Liver (tissue), 3 donors: ENCODE results near the gene B9D2.

Experiments
- CTCF ChIP-seq: fragments of 150-350 bp; IDR thresholded peaks from 2 replicates; pipeline ENCODE4 v1.5.1; 2017; ENCODE audit warnings: improper control_type of control experiment, low read depth, low read length; ENCODE audit not compliant: missing input control
- EGR1 ChIP-seq, 2 donors: IDR thresholded peaks; 2 replicates each; pipeline ENCODE4 v1.6.1; 2016 to 2018; ENCODE audit warnings: antibody characterized with exemption in 2 of 2, low read depth in 2 of 2
- GABPA ChIP-seq, 2 donors: IDR thresholded peaks in 1 of 2; conservative IDR thresholded peaks in 1 of 2; 2 replicates each; pipeline ENCODE4 v1.6.1; 2016; ENCODE audit warnings: antibody characterized with exemption in 2 of 2, mild to moderate bottlenecking in 1 of 2, moderate library complexity in 1 of 2
- HNF4G ChIP-seq: IDR thresholded peaks from 2 replicates; pipeline ENCODE4 v1.6.1; 2016; ENCODE audit warnings: antibody characterized with exemption
- MAX ChIP-seq: IDR thresholded peaks from 2 replicates; pipeline ENCODE4 v1.6.1; 2016; ENCODE audit warnings: antibody characterized with exemption
- NR2F2 ChIP-seq: IDR thresholded peaks from 2 replicates; pipeline ENCODE4 v1.6.1; 2016; ENCODE audit warnings: antibody characterized with exemption
- RAD21 ChIP-seq, 2 donors: IDR thresholded peaks; 2 replicates each; pipeline ENCODE4 v1.6.1; 2016; ENCODE audit warnings: antibody characterized with exemption in 2 of 2, mild to moderate bottlenecking in 2 of 2
- REST ChIP-seq: IDR thresholded peaks from 2 replicates; pipeline ENCODE4 v1.6.1; 2016; ENCODE audit warnings: antibody characterized with exemption, mild to moderate bottlenecking
- RXRA ChIP-seq, 2 donors: IDR thresholded peaks; 2 replicates each; pipeline ENCODE4 v1.6.1; 2017 to 2018; ENCODE audit warnings: antibody characterized with exemption in 2 of 2, mild to moderate bottlenecking in 1 of 2
- TAF1 ChIP-seq: conservative IDR thresholded peaks from 2 replicates; pipeline ENCODE4 v1.6.1; 2016; ENCODE audit warnings: antibody characterized with exemption, mild to moderate bottlenecking
- donor health status: healthy.
- donor health status: healthy.

GRCh38 chr19:41332468-41332867 is 31.5 kb downstream of the B9D2 start:
- TF ChIP-seq TAF1 (no peak), CTCF (no peak), NR2F2 (no peak), GABPA (IDR thresholded peaks at IDR 0.05 in 1 of 2, conservative IDR thresholded peaks at IDR 0.05 in 1 of 2) (no peak), MAX (no peak), REST (no peak), HNF4G (no peak), RAD21 (IDR thresholded peaks at IDR 0.05) (no peak), RXRA (IDR thresholded peaks at IDR 0.05) (no peak), EGR1 (IDR thresholded peaks at IDR 0.05; ENCODE audit: low read depth in 2 of 2) (no peak)
